HG02943 (cell line): ENCODE results near the gene LY6G5B.

Source experiments
- ATAC-seq: cut with Tn5 transposase; IDR thresholded peaks from one replicate; pipeline ENCODE4 v1.9.1; 2021; ENCODE audit warnings: mild to moderate bottlenecking, low read depth, moderate library complexity; ENCODE audit not compliant: unreplicated experiment

LY6G5B gene

DNA sequence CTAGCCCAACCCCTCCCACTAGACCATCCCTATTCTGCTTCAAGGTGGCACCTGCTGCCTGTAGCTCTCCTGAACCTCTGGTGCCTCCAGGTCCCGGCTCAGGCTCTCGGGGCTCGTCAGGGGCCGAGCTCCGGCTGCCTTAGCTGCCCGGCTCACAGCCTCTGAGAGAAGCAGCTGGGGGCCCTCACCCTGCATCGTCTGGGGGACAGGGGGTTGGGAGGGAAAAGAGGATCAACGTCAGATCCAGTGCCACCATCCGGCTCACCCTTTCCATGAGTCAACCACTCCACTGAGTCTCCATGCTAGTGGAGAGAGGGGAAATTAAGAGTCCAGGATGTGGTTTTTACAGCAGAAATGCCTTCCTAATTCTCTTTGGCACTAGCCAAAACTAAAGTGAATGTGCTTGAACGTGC is 30.3 kb upstream of the LY6G5B start:
- ATAC-seq, result no peak

DNA sequence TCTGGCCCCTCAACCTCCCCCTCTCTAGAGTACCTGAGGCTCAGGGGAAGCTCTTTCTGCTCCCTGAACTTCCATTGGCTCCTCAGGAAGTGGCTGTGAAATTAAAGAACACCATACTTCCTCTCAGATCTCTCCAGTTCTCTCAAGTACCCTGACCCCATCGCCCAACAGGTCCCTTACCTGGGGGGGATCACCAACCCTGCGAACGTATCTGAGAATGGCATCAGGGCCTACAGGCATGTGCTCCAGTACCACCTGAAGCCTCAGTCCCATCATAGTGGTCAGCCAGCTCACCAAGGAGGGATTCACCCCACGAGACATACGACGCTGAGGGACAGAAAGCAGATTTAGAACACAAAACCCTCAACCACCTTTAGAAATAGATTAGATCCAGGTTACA is 29.2 kb upstream of the LY6G5B start:
- no peak for ATAC-seq

DNA sequence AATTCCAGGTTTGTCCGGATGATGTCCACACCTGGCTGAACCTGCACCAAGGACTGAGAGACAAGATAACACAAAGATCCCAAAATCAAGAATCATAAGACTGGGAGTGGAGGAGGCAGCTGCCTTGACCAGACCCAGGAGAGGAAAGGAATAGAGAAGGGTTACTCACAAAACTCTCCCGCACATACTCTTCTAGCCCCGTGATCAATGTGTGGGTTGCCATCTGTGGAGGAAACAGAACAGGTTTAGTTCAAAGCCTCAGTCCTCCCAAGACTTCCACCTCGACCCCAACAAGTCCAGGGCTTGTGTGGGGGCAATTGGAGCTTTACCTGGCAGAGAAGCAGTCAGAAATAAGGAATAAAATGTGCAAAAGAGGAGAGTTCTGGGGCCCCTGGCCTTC is 28.4 kb upstream of the LY6G5B start:
- no peak for ATAC-seq

DNA sequence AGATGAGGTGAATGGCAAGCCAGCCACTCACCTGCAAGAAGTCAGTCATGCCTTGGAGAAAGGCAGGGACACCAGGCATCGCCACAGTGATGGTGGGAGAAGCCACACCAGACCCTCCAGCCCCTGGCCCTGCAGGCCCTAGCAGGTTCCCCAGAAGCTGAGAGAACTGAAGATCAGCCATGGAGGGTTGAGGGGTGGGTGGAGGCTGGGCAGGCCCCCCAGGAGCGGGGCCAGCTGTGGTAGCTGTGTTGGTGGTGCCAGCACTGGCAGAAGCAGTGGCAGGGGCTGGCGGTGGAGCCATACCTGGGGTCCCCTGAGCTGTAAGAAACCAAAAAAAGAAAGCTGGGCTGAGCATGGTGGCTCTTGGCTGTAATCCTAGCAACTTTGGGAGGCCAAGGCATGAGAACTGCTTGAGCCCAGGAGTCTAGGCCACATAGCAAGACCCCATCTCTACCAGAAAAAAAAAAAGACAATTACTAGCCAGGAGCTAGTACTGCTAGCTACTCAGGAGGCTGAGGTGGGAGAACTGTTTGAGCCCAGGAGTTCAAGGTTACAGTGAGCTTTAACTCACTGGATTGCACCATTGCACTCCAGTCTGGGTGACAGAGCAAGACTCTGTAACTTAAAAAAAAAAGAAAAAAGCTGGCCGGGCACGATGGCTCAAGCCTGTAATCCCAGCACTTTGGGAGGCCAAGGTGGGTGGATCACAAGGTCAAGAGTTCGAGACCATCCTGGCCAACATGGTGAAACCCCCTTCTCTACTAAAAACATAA is 26.8 kb upstream of the LY6G5B start:
- no peak for ATAC-seq

DNA sequence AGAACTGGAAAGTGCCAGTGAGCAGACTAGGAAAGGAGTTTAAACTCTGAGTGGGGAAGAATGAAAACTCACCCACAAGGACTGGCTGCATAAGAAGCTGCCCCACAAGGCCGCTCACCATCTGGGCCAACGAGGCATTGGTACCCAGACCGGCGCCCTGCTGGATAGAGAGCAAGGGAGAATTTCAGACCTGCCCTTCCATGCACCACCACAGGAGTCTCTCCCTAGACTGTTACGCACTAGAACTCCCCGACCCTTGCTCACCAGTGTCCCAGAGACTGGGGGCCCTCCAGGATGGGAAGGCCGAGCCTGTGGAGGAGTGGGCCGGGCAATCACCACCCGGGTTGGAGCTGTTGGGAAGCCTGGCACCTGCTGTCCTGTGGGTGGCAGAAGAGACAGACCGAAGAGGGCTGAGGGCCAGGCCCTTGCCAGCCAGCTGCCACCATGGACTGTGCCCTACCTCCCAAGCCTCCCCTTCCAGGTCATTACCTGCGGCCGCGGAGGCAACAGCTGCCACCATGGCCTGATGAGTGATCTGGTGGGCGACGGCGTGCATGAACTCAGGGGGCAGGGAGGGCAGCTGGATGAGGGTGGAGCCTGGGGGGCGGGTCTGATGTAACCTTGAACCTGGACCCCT is 25.8 kb upstream of the LY6G5B start:
- ATAC-seq, result no peak

DNA sequence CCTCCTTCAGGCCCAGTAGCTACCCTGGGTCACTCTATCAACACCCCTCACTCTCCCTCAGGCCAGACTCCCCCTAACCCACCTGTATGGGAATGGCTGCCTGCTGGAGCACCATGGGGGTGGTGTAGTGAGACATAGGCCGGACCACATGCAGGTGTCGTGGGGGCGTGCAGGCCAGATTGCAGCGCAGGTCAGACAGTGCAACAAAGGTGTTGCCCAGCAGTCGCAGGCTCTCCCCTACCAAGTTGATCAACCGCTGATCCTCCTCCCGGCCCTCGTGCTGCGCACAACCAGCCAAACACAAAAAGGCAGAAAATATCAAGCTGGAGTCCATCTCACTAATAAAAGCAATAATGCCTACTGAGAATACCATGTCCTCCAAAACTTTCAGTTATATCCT is 24.5 kb upstream of the LY6G5B start:
- ATAC-seq, result no peak

DNA sequence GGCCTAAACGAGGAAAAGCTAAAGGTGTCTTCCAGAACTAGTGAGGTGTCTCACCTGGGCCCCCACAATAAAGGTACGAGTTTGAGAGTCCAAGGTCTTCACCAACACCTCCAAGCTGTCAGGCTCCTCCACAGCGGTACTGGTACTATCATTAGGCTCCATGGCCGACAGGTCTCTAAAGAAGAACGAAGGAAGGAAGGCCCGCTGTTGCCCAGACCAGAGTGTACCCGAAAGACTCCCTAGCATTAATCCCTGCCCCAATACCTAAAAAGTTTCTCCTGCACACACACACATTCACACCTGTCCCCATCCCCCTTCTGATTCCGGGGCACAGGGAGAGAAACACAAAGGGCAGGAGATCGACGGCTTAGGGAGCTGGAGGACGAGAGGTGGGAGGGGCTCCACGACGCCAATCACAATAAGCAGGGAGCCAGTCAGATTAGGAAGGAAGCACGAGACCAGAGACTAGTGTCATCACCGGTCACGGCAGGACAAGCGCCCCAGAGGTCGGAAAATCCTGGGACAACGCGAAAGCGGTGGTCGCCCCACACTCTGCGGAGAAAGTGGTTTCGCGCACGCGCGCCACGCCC is 18.1 kb upstream of the LY6G5B start:
- ATAC-seq, result peak; percentile 27

DNA sequence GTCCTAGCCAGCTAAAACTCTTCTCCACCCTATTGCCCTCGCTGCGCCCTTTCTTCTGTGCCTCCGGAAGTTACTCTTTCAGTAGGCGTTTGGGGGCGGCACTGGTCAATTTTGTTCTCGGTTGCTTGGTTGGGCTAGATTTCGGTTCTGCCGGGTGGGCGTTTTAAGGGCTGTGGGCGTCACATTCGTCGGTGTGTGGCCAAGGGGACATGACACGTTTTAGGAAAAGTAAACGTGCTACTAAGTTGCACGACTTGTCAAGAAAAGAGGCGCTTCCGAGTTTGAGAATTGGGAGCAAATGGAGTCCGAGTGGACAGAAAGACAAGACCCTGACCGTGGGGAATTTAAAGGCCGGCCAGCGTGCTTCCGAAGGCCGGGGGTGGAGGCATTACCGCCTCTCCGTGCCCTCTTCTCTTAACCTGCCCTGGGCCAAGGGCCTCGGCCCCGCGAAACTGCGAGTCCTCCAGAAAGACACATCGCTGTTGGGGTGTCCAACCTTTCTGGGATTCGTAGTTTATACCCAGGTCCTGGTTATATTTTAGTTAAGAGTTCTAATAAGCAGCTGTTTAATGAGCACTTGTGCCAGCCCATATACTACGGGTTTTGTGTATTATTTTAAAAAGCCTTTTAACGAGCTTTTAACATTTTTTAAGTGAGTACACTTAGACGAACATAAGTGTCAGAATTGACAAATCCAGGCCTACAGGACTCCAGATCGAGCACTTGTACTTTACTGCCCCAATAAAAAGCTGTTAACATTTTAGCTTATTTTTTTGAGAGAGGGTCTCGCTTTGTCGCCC is 16.7 kb upstream of the LY6G5B start:
- ATAC-seq, result peak; percentile 68

DNA sequence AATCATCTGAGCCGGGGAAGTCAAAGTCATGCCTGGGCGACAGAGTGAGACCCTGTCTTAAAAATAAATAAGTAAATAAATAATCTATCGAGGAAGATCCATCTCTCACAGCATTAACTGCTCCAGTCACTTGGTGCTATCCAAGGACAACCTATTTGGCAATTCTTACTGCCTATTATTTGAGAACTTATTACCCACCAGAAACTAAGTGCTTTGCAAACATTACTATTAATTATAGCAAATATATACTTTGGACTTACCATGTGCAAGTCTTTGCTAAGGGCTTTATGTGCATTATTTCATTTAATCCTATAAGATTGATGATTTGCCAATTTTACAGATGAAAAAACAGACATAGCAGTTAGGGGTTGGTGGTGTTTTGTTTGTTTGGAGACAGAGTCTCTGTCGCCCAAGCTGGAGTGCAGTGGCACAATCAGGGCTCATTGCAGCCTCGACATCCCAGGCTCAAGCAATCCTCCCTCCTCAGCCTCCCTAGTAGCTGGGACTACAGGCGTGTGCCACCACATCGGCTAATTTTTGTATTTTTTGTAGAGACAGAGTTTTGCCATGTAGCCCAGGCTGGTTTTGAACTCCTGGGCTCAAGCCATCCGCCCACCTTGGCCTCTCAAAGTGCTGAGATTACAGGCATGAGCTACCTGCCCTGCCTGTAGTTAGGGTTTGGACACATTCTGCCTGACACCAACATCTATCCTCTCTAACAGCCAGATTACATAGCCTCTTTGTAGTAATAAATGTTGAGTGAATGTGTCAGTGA is 15.0 kb upstream of the LY6G5B start:
- ATAC-seq, result no peak

DNA sequence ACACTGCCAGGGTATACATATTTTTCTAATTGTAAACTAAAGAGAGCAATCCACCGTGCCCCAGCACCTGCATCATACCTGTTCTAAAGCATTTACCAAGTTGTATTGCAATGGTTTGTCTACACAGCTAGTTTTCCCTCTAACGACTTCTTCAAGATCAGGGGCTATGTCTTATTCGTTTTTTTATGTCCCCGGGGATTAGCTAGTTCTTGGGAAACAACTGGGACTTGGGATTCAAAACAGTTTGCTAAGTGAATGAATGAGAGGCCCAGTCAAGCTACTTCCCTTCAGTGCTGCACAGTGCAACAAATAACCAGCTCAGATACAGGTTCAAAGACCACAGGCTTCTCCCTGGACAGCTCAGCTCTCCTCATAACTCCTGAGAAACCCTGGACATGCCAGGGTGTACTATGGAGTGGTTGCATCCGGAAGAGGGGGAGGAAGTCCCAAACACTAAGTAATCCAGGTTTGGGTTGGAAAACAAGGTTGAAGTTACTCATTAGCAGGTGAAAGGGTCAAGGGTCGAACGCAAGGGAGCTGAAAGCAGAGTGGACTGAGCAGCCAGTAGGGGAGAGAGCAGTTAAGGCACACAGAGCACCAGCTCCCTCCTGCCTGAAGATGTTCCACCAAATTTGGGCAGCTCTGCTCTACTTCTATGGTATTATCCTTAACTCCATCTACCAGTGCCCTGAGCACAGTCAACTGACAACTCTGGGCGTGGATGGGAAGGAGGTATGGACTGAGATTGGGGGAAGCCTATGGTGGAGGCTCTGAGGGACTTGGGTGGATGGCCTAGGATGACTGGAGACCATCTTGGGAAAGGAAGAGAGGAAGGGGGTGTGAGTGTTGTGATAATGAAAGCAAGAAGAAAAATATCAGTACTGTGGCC is 14.2 kb upstream of the LY6G5B start, which contains the start of gene APOM:
Gene APOM, plus strand, starts transcription at position 546 of the 889 bp plus-strand sequence. Its CDS starts 73 bp downstream, at position 619.
- ATAC-seq, result no peak

DNA sequence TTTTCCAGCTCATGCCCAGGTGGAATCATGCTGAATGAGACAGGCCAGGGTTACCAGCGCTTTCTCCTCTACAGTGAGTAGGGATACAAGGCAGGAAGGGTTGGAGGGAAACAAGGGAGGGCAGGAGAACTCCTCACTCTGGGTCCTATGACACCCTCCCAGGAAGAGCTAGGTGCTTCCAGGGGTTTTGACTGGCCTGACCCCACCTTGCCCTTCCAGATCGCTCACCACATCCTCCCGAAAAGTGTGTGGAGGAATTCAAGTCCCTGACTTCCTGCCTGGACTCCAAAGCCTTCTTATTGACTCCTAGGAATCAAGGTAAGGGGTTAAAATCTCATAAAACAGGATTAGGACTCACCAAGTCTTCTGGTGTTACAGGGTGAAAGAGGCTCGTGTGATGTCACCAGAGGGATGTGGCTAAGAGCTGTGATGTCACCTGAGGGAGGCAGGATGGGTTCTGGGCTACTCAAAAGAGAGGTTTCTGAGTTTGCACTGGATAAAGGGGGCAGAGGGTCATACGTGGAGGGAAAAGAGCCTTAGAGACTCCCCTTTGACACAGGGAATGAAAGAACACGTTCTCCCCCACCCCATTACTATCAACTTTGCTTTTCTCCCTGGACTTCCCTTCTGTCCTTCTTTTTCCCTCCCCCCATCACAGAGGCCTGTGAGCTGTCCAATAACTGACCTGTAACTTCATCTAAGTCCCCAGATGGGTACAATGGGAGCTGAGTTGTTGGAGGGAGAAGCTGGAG is 12.2 kb upstream of the LY6G5B start:
- ATAC-seq, result no peak

DNA sequence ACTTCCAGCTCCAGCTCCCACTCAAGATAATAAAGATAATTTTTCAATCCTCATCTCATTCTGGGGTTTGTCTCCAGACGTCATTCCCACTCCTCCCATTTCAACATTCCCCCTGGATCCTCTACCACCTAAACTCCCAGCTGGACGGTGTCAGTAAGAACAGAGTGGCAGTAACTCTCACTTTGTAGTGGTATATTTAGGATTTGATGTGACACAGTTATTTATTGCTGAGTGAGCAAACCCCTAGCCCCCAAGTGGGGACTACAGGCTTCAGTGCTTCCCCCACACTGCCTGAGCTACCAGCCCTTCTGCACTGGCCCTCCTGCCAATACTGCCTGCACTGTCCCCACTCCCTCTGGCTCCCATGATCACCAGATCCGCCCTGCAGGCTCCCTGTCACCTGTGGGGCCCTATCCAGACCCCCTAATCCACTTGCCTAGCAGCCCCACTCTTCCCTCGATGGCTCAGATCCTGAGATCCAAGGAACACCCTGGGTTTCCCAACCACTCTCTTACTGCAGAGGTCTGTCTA is 11.6 kb upstream of the LY6G5B start:
- ATAC-seq, result no peak

DNA sequence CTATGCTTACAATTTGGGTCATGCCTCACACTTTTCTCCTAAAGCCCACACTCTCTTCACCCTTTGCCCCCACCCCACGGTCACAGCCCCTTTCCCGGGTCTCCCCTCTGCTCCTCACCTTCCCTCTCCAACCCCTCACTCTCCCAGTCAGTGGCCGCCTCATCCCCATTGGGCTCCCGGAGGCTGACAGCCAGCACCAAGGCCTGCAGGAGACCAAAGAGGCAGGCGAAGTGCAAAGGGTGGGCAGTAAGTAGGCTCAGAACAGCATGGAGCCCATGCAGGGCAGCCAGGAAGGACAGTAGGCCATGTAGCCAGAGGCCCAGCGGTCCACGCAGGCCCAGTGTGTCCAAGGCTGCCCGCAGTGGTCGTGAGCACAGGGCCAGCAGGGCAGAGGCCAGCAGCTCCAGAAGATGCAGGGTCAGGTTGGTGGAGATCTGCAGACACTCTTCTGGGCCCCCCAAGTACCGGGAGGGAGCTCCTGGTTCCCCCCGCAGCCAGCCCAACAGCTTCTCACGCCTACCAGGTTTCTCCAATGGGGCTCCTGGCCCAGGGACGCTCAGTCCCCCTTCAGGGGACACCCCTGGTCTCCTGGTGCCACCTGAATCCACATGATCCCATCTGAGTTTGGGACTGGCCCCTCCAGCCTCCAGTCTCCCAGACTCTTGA is 10.7 kb upstream of the LY6G5B start:
- no peak for ATAC-seq

DNA sequence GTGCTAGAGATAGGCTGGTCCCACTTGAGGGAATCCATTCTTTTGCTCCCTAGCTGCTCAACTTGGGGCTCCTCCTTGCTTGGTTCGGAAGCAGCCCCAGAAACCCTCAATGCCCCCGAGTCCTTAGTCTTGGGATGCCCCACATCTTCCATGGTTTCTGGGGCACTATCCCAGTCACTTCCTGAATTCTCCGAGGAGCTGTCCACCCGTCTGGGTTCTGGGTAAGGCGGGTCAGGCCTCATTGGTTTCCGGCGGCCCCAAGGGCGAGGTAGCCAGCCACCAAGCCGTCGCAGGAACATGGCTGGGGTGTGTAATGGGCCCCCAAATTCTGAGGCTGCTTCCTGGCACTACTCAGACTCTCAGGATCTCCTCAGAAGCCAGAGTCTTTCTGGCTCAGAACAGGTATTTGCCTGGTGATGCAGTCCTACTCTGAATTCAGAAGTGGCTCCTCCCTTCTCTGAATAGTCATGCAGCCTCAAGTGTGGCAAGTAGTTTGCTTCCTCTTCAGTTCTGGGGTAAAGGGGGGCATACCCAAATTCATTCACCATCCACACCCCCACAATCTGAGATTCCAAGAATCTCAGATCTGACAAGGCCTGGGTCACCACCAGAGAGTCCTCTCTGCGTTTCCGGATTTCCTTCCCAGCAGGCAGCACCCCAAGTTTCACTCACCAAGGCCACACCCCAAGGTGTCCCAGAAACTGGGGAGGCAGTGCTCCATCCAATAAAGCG is 10.0 kb upstream of the LY6G5B start:
- no peak for ATAC-seq

DNA sequence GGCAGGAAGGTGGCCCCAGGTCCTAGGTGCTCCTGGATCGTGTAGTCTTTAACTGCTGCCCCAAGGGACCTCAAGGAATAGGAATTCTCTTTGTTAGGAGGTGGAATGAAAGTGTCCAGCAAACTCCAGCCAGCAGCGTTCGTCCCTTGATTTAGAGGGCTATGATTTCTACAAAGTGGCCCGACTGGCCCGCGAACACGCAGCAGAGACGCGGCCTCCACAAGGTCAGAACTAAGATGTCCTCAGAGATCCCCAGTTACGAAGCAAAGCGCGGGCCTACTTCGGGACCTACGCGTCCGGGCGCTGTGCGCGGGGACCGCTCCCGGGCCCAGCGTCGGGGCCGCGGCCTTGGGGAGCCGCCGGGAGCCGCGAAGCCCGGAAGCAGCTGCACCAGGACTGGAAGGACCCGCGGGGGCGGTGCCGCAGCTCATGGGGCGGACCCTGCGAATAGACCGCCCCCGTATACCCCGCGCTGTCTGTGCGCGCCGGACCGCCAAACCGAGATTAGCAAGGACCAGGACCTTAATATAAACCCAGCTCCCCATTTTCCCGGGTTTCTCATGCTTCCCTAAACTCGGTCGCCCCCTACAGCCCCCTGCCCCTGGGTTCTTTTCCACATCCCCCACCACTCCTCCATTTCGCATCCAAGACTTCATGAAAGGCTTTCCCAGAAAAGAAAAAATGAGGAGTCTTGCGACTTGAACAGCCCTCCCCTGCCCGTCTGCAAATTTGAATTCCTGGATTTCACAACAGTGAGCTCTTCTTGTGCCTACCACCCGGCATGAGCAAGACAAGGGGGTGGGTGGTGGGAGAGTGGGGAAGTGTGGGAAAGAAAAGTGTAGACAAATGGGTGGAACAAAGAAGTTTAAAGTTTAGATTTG is 9.2 kb upstream of the LY6G5B start, which contains the start of gene C6orf47:
Gene C6orf47, minus strand, starts transcription at position 398 of the 881 bp plus-strand sequence. CDS start 831 bp downstream, outside the sequence.
- no peak for ATAC-seq
